22Rv1 (cell line): ENCODE measurements around the gene AHCYL1.

Experiments used
- H3K27ac ChIP-seq: fragments of 450-650 bp; 2 replicates; pipeline ENCODE4 v1.5.1; 2017
- CTCF ChIP-seq: fragments of 450-650 bp; IDR thresholded peaks from 2 replicates; pipeline ENCODE4 v1.5.1; 2017; ENCODE audit warnings: mild to moderate bottlenecking
- ZFX ChIP-seq: fragments of 450-650 bp; IDR thresholded peaks from 2 replicates; pipeline ENCODE4 v1.6.1; 2017; ENCODE audit warnings: antibody characterized with exemption, borderline replicate concordance

Gene AHCYL1

GRCh38 chr1:110035236-110035752 lies 50.7 kb downstream of the AHCYL1 start:
- no peak for TF ChIP-seq CTCF
- H3K27ac ChIP-seq: peak overlapping the region; percentile 62

GRCh38 chr1:110038271-110038670 lies 53.7 kb downstream of the AHCYL1 start:
- no peak overlapping the region for H3K27ac ChIP-seq
- TF ChIP-seq ZFX (no peak), CTCF (no peak)

GRCh38 chr1:110039641-110040040 lies 55.1 kb downstream of the AHCYL1 start:
- H3K27ac ChIP-seq: no peak overlapping the region

GRCh38 chr1:110040548-110040947 lies 56.0 kb downstream of the AHCYL1 start:
- TF ChIP-seq CTCF (no peak), ZFX (no peak)
- no peak overlapping the region for H3K27ac ChIP-seq

More at GRCh38 chr1:110039641-110040040, 55.1 kb downstream of the AHCYL1 start:
- TF ChIP-seq ZFX (no peak), CTCF (no peak)

- TF ChIP-seq ZFX (no peak), CTCF (no peak)
- H3K27ac ChIP-seq: no peak overlapping the region
Observed at GRCh38 chr1:110043016-110043415, 58.5 kb downstream of the AHCYL1 start.

GRCh38 chr1:110047463-110047862 lies 62.9 kb downstream of the AHCYL1 start:
- H3K27ac ChIP-seq: no peak overlapping the region
- no peak; the same call in 1 of the 2 replicates for TF ChIP-seq CTCF
- TF ChIP-seq ZFX: no peak

GRCh38 chr1:110048240-110048639 lies 63.7 kb downstream of the AHCYL1 start:
- H3K27ac ChIP-seq: 0 out of 2 replicates have a peak overlapping the region, but pooled peaks have one; percentile 17
- TF ChIP-seq CTCF (no peak), ZFX (no peak)
